A549 (cell line): Measurements from ENCODE around the gene ALKBH7. TPM values are rescaled to one million over a fixed set of nuclear protein-coding genes. Genes with fewer than 3 reads are reported as not detected.

ENCODE experiments used
- ATAC-seq, 2 experiments: fragments of 200-7000 bp in 1 of 2; fragments of >200 bp in 1 of 2; cut with Nextera tagmentation in 1 of 2; cut with Tn5 transposase in 1 of 2; 3 replicates each; pipeline versions ENCODE4 v1.8.0 to v1.9.1; 2018 to 2020; ENCODE audit warnings: mild to moderate bottlenecking in 1 of 2, moderate library complexity in 1 of 2
- CTCF ChIA-PET: fragments of 300-600 bp; sonication (Branson Sonifier 250); formaldehyde crosslinking; extraction: SDS; loops from one replicate; lab custom pipeline; 2021; ENCODE audit warnings: antibody characterized with exemption, inconsistent platforms; lab: Yijun Ruan, JAX
- POLR2A ChIA-PET: fragments of 350-600 bp; formaldehyde crosslinking; extraction: SDS; loops from one replicate; lab custom pipeline; 2021; ENCODE audit warnings: antibody characterized with exemption, inconsistent platforms; lab: Yijun Ruan, JAX
- DNase-seq, 2 experiments: peaks; one replicate each; pipeline versions ENCODE4 v3.0.0 to v3.0.0-alpha.2; 2011 to 2016; ENCODE audit warnings: low read depth in 1 of 2, low spot score in 1 of 2
- FAIRE-seq: peaks from 2 replicates; lab custom pipeline; 2011; peaks lifted over from hg19 to GRCh38; lab: Jason Lieb, UNC
- H3K27ac ChIP-seq, 2 experiments: fragments of >200 bp; sonication (Bioruptor Twin); formaldehyde crosslinking; 3 replicates each; pipeline ENCODE4 v1.5.1; 2016 to 2017
- H3K4me1 ChIP-seq: fragments of >200 bp; sonication (Bioruptor Twin); formaldehyde crosslinking; 3 replicates; pipeline ENCODE4 v1.6.1; 2016
- H3K4me2 ChIP-seq: fragments of >200 bp; sonication (Bioruptor Twin); formaldehyde crosslinking; 3 replicates; pipeline ENCODE4 v1.6.1; 2016
- H3K4me3 ChIP-seq: fragments of >200 bp; sonication (Bioruptor Twin); formaldehyde crosslinking; 3 replicates; pipeline ENCODE4 v1.5.1; 2016
- H3K9me3 ChIP-seq: fragments of >200 bp; sonication (Bioruptor Twin); formaldehyde crosslinking; 3 replicates; pipeline ENCODE4 v1.6.1; 2016
- ATOH8 ChIP-seq: fragments of 250-450 bp; sonication (Bioruptor Pico); IDR thresholded peaks from 2 replicates; pipeline ENCODE4 v1.5.0; 2020; ENCODE audit warnings: low read depth, mild to moderate bottlenecking, moderate library complexity
- BHLHE40 ChIP-seq: IDR thresholded peaks from 2 replicates; pipeline ENCODE4 v1.6.1; 2012; ENCODE audit warnings: low read depth, low read length, inconsistent platforms
- E2F6 ChIP-seq: IDR thresholded peaks from 2 replicates; pipeline ENCODE4 v1.6.1; 2012; ENCODE audit warnings: low read depth, borderline replicate concordance
- EHF ChIP-seq: fragments of 250-450 bp; sonication (Bioruptor Pico); IDR thresholded peaks from 2 replicates; pipeline ENCODE4 v1.5.0; 2020; ENCODE audit warnings: mild to moderate bottlenecking
- EHMT2 ChIP-seq: fragments of 200-600 bp; sonication (generic); IDR thresholded peaks from 2 replicates; pipeline ENCODE4 v1.6.1; 2016; ENCODE audit warnings: antibody characterized with exemption, low read depth, mild to moderate bottlenecking, moderate library complexity
- FOSB ChIP-seq: fragments of 250-450 bp; sonication (Bioruptor Pico); IDR thresholded peaks from 2 replicates; pipeline ENCODE4 v1.5.0; 2020; ENCODE audit warnings: mild to moderate bottlenecking, moderate library complexity
- FOSL2 ChIP-seq, 2 experiments: fragments of 450-650 bp in 1 of 2; fragments of >200 bp in 1 of 2; sonication (Bioruptor Twin) in 1 of 2; formaldehyde crosslinking; IDR thresholded peaks; 2 replicates each; pipeline versions ENCODE4 v1.5.0 to v1.6.1; 2016 to 2020; ENCODE audit warnings: mild to moderate bottlenecking in 1 of 2, moderate library complexity in 1 of 2
- FOXS1 ChIP-seq: fragments of 250-450 bp; sonication (Bioruptor Pico); IDR thresholded peaks from 2 replicates; pipeline ENCODE4 v1.5.0; 2020; ENCODE audit warnings: mild to moderate bottlenecking, moderate library complexity
- HMGXB4 ChIP-seq: fragments of 250-450 bp; sonication (Bioruptor Pico); IDR thresholded peaks from 2 replicates; pipeline ENCODE4 v1.5.0; 2021; ENCODE audit warnings: mild to moderate bottlenecking, moderate library complexity, borderline replicate concordance
- HOXA7 ChIP-seq: fragments of 250-450 bp; sonication (Bioruptor Pico); IDR thresholded peaks from 2 replicates; pipeline ENCODE4 v1.5.0; 2020; ENCODE audit warnings: mild to moderate bottlenecking, moderate library complexity
- HOXB13 ChIP-seq: fragments of 250-450 bp; sonication (Bioruptor Pico); IDR thresholded peaks from 2 replicates; pipeline ENCODE4 v1.5.0; 2020; ENCODE audit warnings: low read depth, mild to moderate bottlenecking, moderate library complexity
- HOXB5 ChIP-seq: fragments of 250-450 bp; sonication (Bioruptor Pico); IDR thresholded peaks from 2 replicates; pipeline ENCODE4 v1.5.0; 2020; ENCODE audit warnings: mild to moderate bottlenecking, moderate library complexity
- JUN ChIP-seq, 2 experiments: fragments of >200 bp; sonication (Bioruptor Twin); formaldehyde crosslinking; IDR thresholded peaks; 2 replicates in 1 of 2; 3 replicates in 1 of 2; pipeline ENCODE4 v1.6.1; 2016 to 2017
- JUNB ChIP-seq: fragments of >200 bp; sonication (Bioruptor Twin); formaldehyde crosslinking; IDR thresholded peaks from 2 replicates; pipeline ENCODE4 v1.6.1; 2016
- KDM5A ChIP-seq: fragments of 200-600 bp; sonication (generic); IDR thresholded peaks from 2 replicates; pipeline ENCODE4 v1.6.1; 2016; ENCODE audit warnings: antibody characterized with exemption, mild to moderate bottlenecking
- MYC ChIP-seq: IDR thresholded peaks from 2 replicates; pipeline ENCODE4 v1.6.1; 2012; ENCODE audit warnings: mild to moderate bottlenecking, inconsistent platforms, low read length, improper control_type of control experiment, borderline replicate concordance
- NPAS2 ChIP-seq: fragments of 250-450 bp; sonication (Bioruptor Pico); IDR thresholded peaks from 2 replicates; pipeline ENCODE4 v1.8.0; 2022; ENCODE audit warnings: mild to moderate bottlenecking, moderate library complexity, borderline replicate concordance
- PHF8 ChIP-seq: fragments of 200-600 bp; sonication (generic); IDR thresholded peaks from 2 replicates; pipeline ENCODE4 v1.6.1; 2016; ENCODE audit warnings: low read depth, mild to moderate bottlenecking, antibody characterized with exemption, moderate library complexity, borderline replicate concordance
- POLR2A ChIP-seq: IDR thresholded peaks from 2 replicates; pipeline ENCODE4 v1.6.1; 2012; ENCODE audit warnings: mild to moderate bottlenecking, low read length
- POLR2AphosphoS2 ChIP-seq: conservative IDR thresholded peaks from 2 replicates; pipeline ENCODE4 v1.6.1; 2012; ENCODE audit warnings: low read length, improper control_type of control experiment, inconsistent platforms
- RARB ChIP-seq: fragments of 250-450 bp; sonication (Bioruptor Pico); IDR thresholded peaks from 2 replicates; pipeline ENCODE4 v1.8.0; 2021; ENCODE audit warnings: mild to moderate bottlenecking, moderate library complexity
- REST ChIP-seq: fragments of 200-600 bp; sonication (generic); IDR thresholded peaks from 2 replicates; pipeline ENCODE4 v1.6.1; 2016; ENCODE audit warnings: antibody characterized with exemption, mild to moderate bottlenecking, moderate library complexity
- USF2 ChIP-seq: fragments of 450-650 bp; IDR thresholded peaks from 2 replicates; pipeline ENCODE4 v1.6.1; 2014; ENCODE audit warnings: antibody characterized with exemption
- WGBS: methylation state at CpG from one replicate; pipeline ENCODE4 v1.1.6; 2017; ENCODE audit errors: missing lambda C conversion rate; 5-methylcytosine and 5-hydroxymethylcytosine counted together
- polyA plus RNA-seq, 4 experiments: library from polyadenylated mRNA; depleted of rRNA in 3 of 4; stranded (reverse); fragments of >200 nt; fragmentation: RNase III in 1 of 4; extraction: RNeasy Plus Mini Kit Qiagen cat#74134 plus additional on column Dnase treatment in 1 of 4; gene quantifications; 2 replicates in 3 of 4; 3 replicates in 1 of 4; pipeline ENCODE4 v1.2.3, GENCODE V29; 2011 to 2017

ALKBH7 gene
- polyA plus RNA-seq, 2 of the 4 experiments (the other 2 are of a cell fraction): 10.2 to 18.1 TPM

DNA sequence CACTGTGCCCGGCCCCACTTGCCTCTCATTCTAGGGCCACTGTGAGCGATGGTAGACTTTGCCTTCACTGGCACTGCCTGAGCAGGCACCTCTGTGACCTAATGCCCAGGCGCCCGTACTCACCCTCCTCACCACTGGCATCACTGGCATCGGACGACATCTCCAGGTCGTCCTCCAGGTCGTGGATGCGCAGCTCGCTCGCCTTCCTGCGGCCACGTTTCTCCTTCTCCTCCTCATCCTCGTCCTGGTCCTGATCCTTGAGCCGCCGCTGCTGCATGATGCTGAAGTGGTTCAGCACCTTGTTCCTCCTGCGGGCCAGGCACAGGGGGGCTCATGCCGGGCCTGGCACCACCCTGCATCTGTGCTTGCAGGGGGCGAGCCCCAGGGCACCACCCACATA is 10.6 kb downstream of the ALKBH7 start:
- no peak overlapping the region for H3K4me2 ChIP-seq
- ATAC-seq (no peak), DNase-seq (no peak), FAIRE-seq (no peak)
- POLR2A ChIA-PET: no interaction called here
- WGBS: 96% methylated on average over 19 of the region's 19 CpGs
- CTCF ChIA-PET: no interaction called here
- H3K4me3 ChIP-seq: no peak overlapping the region
- no peaks in the 10 kb centered on the region for H3K9me3 ChIP-seq
- H3K4me1 ChIP-seq: no peaks in the 10 kb centered on the region
- TF ChIP-seq RARB: no peak
- no peak for TF ChIP-seq FOSB (CRISPR knock-in tag)
- TF ChIP-seq EHMT2: no peak
- TF ChIP-seq HOXB5 (CRISPR knock-in tag): no peak
- no peak for TF ChIP-seq BHLHE40
- TF ChIP-seq NPAS2: no peak
- TF ChIP-seq JUN (IDR thresholded peaks at IDR 0.05): no peak
- TF ChIP-seq E2F6: no peak
- no peak for TF ChIP-seq EHF (CRISPR knock-in tag)
- no peak for TF ChIP-seq HOXA7 (CRISPR knock-in tag)
- TF ChIP-seq, all 56 proteins: peak for 0
- H3K27ac ChIP-seq: no peak overlapping the region

DNA sequence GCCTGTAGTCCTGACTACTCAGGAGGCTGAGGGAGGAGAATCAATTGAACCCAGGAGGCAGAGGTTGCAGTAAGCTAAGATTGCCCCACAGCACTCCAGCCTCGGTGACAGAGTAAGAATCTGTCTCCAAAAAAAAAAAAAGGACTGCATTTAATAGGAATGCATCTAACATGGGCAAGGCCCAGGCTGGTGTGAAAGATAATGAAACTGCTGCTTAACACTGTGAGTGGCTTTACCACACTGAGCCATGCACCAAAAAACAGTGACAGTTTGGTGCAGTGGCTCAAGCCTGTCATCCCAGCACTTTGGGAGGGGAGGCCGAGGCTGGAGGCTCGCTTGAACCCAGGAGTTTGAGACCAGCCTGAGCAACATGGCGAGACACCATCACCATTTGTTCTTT is 11.8 kb downstream of the ALKBH7 start:
- no peak for ATAC-seq
- Histone ChIP-seq H3K9me3 (no peaks in the 10 kb centered on the region), H3K4me1 (no peaks in the 10 kb centered on the region), H3K4me2 (no peak overlapping the region), H3K4me3 (no peak overlapping the region), H3K27ac (no peak overlapping the region)
- ChIA-PET CTCF (no interaction called here), POLR2A (no interaction called here)
- no peak for DNase-seq
- WGBS: 93% methylated on average over 4 of the region's 4 CpGs
- TF ChIP-seq REST: no peak
- FAIRE-seq: no peak

DNA sequence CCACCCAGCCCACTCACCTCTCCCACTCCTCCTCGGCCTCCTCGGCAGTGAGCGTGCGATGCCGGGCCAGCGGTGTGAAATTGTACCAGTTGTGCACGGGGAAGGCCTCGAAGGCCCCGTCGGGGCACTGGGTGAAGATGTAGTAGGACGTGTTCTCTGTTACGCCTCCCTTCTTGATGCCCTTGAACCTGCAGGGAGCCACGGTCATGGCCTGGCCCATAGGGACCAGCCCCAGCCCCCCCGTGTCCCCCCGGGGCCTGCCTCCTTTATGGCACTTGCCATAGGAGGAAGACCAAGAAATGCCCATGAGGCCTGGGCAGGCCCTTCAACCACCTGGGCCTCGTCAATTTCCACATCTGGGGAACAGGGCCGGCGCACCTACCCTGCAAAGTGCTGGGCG is 14.8 kb downstream of the ALKBH7 start:
- H3K27ac ChIP-seq: no peak overlapping the region
- H3K4me3 ChIP-seq: no peak overlapping the region
- DNase-seq (no peak), FAIRE-seq (no peak), ATAC-seq (no peak)
- H3K4me2 ChIP-seq: no peak overlapping the region
- no peaks in the 10 kb centered on the region for H3K9me3 ChIP-seq
- POLR2A ChIA-PET: no interaction called here
- CTCF ChIA-PET: no interaction called here
- H3K4me1 ChIP-seq: peaks cover 6% of the 10 kb centered on the region; the same call in 1 of the 3 replicates
- WGBS: 96% methylated on average over 16 of the region's 19 CpGs
- TF ChIP-seq JUN (IDR thresholded peaks at IDR 0.05) (no peak), KDM5A (no peak), USF2 (no peak), HMGXB4 (CRISPR knock-in tag) (no peak), REST (no peak), JUNB (no peak), POLR2A (no peak), PHF8 (no peak), FOSL2 (IDR thresholded peaks at IDR 0.05) (no peak), FOSL2 (CRISPR knock-in tag; IDR thresholded peaks at IDR 0.05) (no peak), POLR2AphosphoS2 (no peak), FOXS1 (no peak), MYC (no peak), ATOH8 (CRISPR knock-in tag) (no peak), HOXB13 (no peak)
